Neural progenitor cell (in vitro differentiated cells): ENCODE results near the gene AKNAD1. TPM values are rescaled to one million over a fixed set of nuclear protein-coding genes. Genes with fewer than 3 reads are reported as not detected.

Experiments
- DNase-seq: peaks from one replicate; pipeline ENCODE4 v3.0.0-alpha.2; 2016; ENCODE audit warnings: low spot score
- H2AFZ ChIP-seq: fragments of 200-600 bp; sonication (generic); replicated peaks from 2 replicates; pipeline ENCODE4 v1.6.1; 2016; ENCODE audit warnings: antibody characterized with exemption
- H3F3A ChIP-seq: fragments of 200-600 bp; sonication (generic); 2 replicates; pipeline ENCODE4 v1.6.1; 2016; ENCODE audit warnings: antibody characterized with exemption, low read depth
- H3K27ac ChIP-seq: fragments of 200-600 bp; sonication (generic); 2 replicates; pipeline ENCODE4 v1.5.1; 2016; ENCODE audit warnings: mild to moderate bottlenecking
- H3K27me3 ChIP-seq: fragments of 200-600 bp; sonication (generic); 2 replicates; pipeline ENCODE4 v1.6.1; 2016; ENCODE audit warnings: mild to moderate bottlenecking, moderate library complexity
- H3K36me3 ChIP-seq: fragments of 200-600 bp; sonication (generic); 2 replicates; pipeline ENCODE4 v1.5.1; 2016
- H3K4me1 ChIP-seq: fragments of 200-600 bp; sonication (generic); 2 replicates; pipeline ENCODE4 v1.6.1; 2016; ENCODE audit warnings: mixed run types
- H3K4me2 ChIP-seq: fragments of 200-600 bp; sonication (generic); 2 replicates; pipeline ENCODE4 v1.6.1; 2016
- H3K4me3 ChIP-seq: fragments of 200-600 bp; sonication (generic); 2 replicates; pipeline ENCODE4 v1.5.1; 2016
- H3K79me2 ChIP-seq: fragments of 200-600 bp; sonication (generic); 2 replicates; pipeline ENCODE4 v1.6.1; 2016; ENCODE audit warnings: low read depth
- H3K9ac ChIP-seq: fragments of 200-600 bp; sonication (generic); 2 replicates; pipeline ENCODE4 v1.6.1; 2016
- H3K9me3 ChIP-seq: fragments of 200-600 bp; sonication (generic); 2 replicates; pipeline ENCODE4 v1.5.1; 2016; ENCODE audit warnings: low read depth
- H4K20me1 ChIP-seq: fragments of 200-600 bp; sonication (generic); 2 replicates; pipeline ENCODE4 v1.6.1; 2016; ENCODE audit warnings: low read depth
- H3K27ac Mint-ChIP-seq: 3 replicates; pipeline ENCODE4 v1.8.0; 2021; ENCODE audit warnings: mixed read lengths
- H3K27me3 Mint-ChIP-seq: 2 replicates; pipeline ENCODE4 v1.8.0; 2022; ENCODE audit warnings: low read depth, mild to moderate bottlenecking, inconsistent platforms, moderate library complexity, mixed read lengths; ENCODE audit not compliant: insufficient read depth
- H3K36me3 Mint-ChIP-seq: 3 replicates; pipeline ENCODE4 v1.8.0; 2021; ENCODE audit warnings: mixed read lengths
- H3K4me1 Mint-ChIP-seq: 3 replicates; pipeline ENCODE4 v1.8.0; 2021; ENCODE audit warnings: mixed read lengths
- H3K4me3 Mint-ChIP-seq: 3 replicates; pipeline ENCODE4 v1.8.0; 2021; ENCODE audit warnings: mild to moderate bottlenecking, moderate library complexity, mixed read lengths
- H3K9me3 Mint-ChIP-seq: 3 replicates; pipeline ENCODE4 v1.8.0; 2020; ENCODE audit warnings: mixed read lengths
- CTCF ChIP-seq: fragments of 200-600 bp; sonication (generic); IDR thresholded peaks from 2 replicates; pipeline ENCODE4 v1.5.1; 2017; ENCODE audit warnings: antibody characterized with exemption, mild to moderate bottlenecking
- EZH2 ChIP-seq: fragments of 200-600 bp; sonication (generic); IDR thresholded peaks from 2 replicates; pipeline ENCODE4 v1.6.1; 2017; ENCODE audit warnings: antibody characterized with exemption, mild to moderate bottlenecking, moderate library complexity
- EZH2phosphoT487 ChIP-seq: fragments of 200-600 bp; sonication (generic); IDR thresholded peaks from 2 replicates; pipeline ENCODE4 v1.6.1; 2017; ENCODE audit warnings: antibody characterized with exemption
- total RNA-seq: library from RNA; depleted of rRNA; stranded (reverse); fragments of >200 nt; gene quantifications from 2 replicates; pipeline ENCODE4 v1.2.3, GENCODE V29; 2015; ENCODE audit warnings: low replicate concordance

The AKNAD1 gene
- total RNA-seq, 1 donor from 2014 or later: not detected

GRCh38 chr1:108779455-108779854 lies 77.4 kb downstream of the AKNAD1 start:
- TF ChIP-seq CTCF (no peak), EZH2phosphoT487 (no peak), EZH2 (no peak)
- Histone ChIP-seq H4K20me1 (no peaks in the 10 kb centered on the region), H3K4me3 (no peak overlapping the region), H3K9ac (no peak overlapping the region), H3K79me2 (no peaks in the 10 kb centered on the region), H2AFZ (no peak overlapping the region), H3K27me3 (no peaks in the 10 kb centered on the region), H3K27ac (no peak overlapping the region), H3K4me1 (no peaks in the 10 kb centered on the region), H3K36me3 (peaks cover 23% of the 10 kb centered on the region), H3K9me3 (no peaks in the 10 kb centered on the region), H3K4me2 (no peak overlapping the region), H3F3A (no peaks in the 10 kb centered on the region)
- H3K27ac Mint-ChIP-seq: no peak overlapping the region
- no peak for DNase-seq
- H3K4me3 Mint-ChIP-seq: no peak overlapping the region
- H3K9me3 Mint-ChIP-seq: peaks cover 11% of the 10 kb centered on the region
- no peaks in the 10 kb centered on the region for H3K4me1 Mint-ChIP-seq
- no peaks in the 10 kb centered on the region for H3K27me3 Mint-ChIP-seq
- H3K36me3 Mint-ChIP-seq: peaks cover 31% of the 10 kb centered on the region

- no peaks in the 10 kb centered on the region for H3K9me3 Mint-ChIP-seq
- Histone ChIP-seq H3K27me3 (no peaks in the 10 kb centered on the region), H3K36me3 (peaks cover 14% of the 10 kb centered on the region), H4K20me1 (no peaks in the 10 kb centered on the region), H3K9me3 (no peaks in the 10 kb centered on the region), H3K4me1 (no peaks in the 10 kb centered on the region), H3K4me3 (no peak overlapping the region), H3F3A (peaks cover under 1% of the 10 kb centered on the region), H3K27ac (no peak overlapping the region), H3K4me2 (no peak overlapping the region), H2AFZ (no peak overlapping the region), H3K9ac (no peak overlapping the region), H3K79me2 (no peaks in the 10 kb centered on the region)
- H3K4me3 Mint-ChIP-seq: no peak overlapping the region
- H3K36me3 Mint-ChIP-seq: peaks cover 25% of the 10 kb centered on the region
- no peaks in the 10 kb centered on the region for H3K4me1 Mint-ChIP-seq
- TF ChIP-seq EZH2phosphoT487 (no peak), EZH2 (no peak), CTCF (no peak)
- no peak overlapping the region for H3K27ac Mint-ChIP-seq
- DNase-seq: no peak
- H3K27me3 Mint-ChIP-seq: no peaks in the 10 kb centered on the region
Observed at GRCh38 chr1:108777839-108778238, 79.1 kb downstream of the AKNAD1 start.

- H3K4me2 ChIP-seq: no peak overlapping the region
- no peaks in the 10 kb centered on the region for H3K9me3 Mint-ChIP-seq
Observed at GRCh38 chr1:108767708-108768107, 89.2 kb downstream of the AKNAD1 start.

More at GRCh38 chr1:108767708-108768107, 89.2 kb downstream of the AKNAD1 start:
- Mint-ChIP-seq H3K27me3 (no peaks in the 10 kb centered on the region), H3K36me3 (peaks cover 17% of the 10 kb centered on the region), H3K4me3 (no peak overlapping the region), H3K4me1 (no peaks in the 10 kb centered on the region), H3K27ac (no peak overlapping the region)
- Histone ChIP-seq H3F3A (peaks cover 15% of the 10 kb centered on the region), H3K4me1 (peaks cover 5% of the 10 kb centered on the region), H2AFZ (no peak overlapping the region), H3K27ac (no peak overlapping the region), H3K9ac (no peak overlapping the region), H3K27me3 (no peaks in the 10 kb centered on the region), H3K36me3 (no peaks in the 10 kb centered on the region), H3K4me3 (no peak overlapping the region), H4K20me1 (no peaks in the 10 kb centered on the region), H3K9me3 (no peaks in the 10 kb centered on the region), H3K79me2 (no peaks in the 10 kb centered on the region)
- DNase-seq: no peak
- no peak for TF ChIP-seq CTCF
- TF ChIP-seq EZH2phosphoT487: no peak
